Occipital lobe (tissue), 3 donors: ENCODE measurements around the gene TMEM245. TPM values are rescaled to one million over a fixed set of nuclear protein-coding genes. Genes with fewer than 3 reads are reported as not detected.
"Not testable (repeated sequence)": the region's sequence is repeated elsewhere in the genome, so short reads cannot be mapped to it uniquely, and the experiment has no call there.

ENCODE experiments used
- DNase-seq: peaks from one replicate; lab custom pipeline; 2025; lab: John Stamatoyannopoulos, UW
- small RNA-seq: library from RNA; depleted of rRNA; stranded (forward); fragments of <200 nt; gene quantifications from one replicate; pipeline ENCODE3, GENCODE V24; 2014
- total RNA-seq: library from RNA; depleted of rRNA; stranded (reverse); fragments of >200 nt; gene quantifications from one replicate; pipeline ENCODE4 v1.2.3, GENCODE V29; 2014

The TMEM245 gene
- total RNA-seq, 1 donor from 2014 or later = 85.0 TPM

DNA sequence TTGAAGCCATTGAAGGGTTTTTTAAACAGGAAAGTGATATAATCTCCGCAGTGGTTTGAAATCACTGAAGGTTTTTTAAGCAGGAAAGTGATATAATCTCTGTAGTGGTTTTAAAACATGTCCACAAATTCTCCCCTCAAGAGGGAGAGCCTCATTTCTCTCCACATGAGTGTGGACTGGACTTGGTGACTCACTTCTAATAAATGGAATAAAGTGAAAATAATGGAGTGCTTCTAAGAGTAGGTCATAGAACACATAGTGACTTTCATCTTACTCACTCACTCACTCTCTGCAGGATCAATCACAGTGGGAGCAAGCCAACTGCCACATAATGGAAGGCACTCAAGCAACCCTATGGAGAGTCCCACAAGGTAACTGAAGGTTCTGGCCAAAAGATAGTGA lies 118.5 kb downstream of the TMEM245 start:
- DNase-seq = no peak

DNA sequence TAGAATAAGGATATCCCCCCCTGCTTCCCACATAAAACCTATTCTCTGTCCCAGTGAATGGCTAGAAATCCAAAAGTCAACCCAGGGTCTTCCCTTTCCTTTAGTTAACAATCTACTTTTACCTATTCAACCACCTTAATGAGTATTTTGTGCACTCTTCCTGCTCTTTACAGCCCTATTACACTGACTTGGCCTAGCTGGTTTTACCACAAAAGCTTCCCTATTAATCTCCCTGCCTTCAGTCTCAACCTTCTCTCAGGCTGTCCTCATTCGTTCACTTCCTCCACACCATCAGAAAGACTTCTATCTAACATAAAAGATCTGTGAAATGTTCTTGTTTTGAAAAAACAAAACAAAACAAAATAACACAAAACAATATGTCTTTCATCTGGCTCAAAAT lies 122.6 kb downstream of the TMEM245 start:
- DNase-seq = no peak

DNA sequence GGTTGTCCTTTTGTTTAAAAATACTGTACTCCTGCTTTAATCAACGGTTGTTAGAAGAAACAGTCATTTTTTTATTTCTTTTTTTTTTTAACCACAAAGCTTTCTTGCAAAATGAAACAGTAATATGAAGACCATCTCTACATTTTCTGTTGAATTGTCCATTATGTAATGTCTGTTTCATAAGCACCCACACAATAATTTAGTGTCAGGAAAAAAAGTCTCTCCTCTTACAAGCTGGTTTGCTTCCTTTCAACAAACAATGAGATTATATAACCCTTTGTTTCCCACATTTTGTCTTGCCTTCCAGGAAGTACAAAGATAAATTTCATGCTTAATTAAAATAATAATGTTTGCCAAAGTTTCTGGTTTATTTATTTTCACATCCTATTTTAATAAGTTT lies 123.1 kb downstream of the TMEM245 start:
- DNase-seq = no peak

DNA sequence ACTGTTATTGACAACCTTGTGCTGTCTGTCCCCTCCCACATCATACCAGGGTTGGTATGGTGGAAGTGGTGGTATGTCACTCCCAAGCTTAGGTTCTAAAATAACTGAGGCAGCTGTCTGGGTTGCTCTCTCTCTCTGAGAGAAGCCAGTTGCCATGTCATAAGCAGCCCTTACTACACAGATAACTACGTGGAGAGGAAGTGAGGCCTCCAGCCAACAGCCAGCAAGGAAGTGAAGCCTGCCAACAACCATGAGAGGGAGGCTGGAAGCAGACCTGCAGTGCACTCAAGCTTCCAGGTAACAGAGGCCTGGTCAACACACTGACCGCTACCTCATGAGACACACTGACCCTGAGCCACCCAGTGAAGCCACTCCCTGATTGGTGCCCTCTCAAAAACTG lies 125.1 kb downstream of the TMEM245 start:
- no peak for DNase-seq

DNA sequence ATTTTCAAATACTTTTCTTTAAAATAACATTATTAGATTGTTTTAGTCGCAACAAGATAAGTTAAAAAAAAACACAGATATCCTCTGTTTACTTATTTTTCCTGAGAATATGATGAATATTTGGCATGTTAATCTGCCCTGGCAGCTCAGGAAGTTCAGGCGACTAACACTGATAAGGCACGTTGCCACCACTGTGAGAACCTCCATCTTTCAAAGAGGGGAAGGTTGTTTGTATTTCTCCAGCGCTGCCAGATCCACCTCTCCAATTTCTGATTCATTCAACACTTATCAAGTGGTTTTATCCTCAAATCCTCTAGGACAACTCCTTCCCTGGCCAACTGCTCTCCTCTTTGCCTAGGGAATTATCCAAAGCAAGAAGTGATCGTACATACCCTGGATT lies 128.3 kb downstream of the TMEM245 start:
- no peak for DNase-seq

DNA sequence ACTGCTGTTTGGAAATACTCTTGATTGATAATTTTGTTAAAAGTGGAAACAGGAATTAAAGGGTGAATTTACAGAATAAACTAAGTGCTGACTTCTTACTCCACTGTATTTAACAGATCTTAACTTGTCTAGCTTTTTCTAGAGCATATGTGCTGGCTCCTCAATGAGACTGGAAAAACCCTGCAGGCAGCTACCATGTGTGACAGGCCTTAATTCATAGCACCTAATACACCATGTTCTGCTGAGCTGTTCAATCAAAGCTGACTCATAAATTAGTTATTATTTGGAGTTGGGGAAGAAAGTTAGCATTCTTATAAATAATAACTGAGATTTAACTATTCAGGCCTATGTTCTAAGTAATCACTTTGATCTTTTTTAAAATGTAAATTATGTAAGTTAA lies 135.9 kb downstream of the TMEM245 start:
- no peak for DNase-seq

DNA sequence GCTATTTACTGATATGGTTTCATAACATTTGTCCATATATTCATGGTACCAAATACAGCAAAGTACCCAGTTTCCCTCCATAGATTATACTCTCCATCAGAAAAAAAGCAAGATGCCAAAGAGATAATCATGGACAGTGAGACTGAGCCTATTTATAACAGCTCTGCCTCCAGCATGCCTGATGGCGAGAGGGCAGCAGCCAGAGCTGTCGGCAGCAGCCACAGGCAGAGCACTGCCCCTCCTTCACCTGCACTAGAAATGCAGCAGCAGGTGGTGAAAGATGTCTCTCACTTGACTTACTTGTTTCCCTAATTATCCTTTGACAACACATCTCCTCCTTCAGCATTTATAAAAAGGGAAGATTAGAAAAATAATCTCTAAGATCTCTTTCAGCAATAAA lies 138.9 kb downstream of the TMEM245 start:
- DNase-seq = no peak

DNA sequence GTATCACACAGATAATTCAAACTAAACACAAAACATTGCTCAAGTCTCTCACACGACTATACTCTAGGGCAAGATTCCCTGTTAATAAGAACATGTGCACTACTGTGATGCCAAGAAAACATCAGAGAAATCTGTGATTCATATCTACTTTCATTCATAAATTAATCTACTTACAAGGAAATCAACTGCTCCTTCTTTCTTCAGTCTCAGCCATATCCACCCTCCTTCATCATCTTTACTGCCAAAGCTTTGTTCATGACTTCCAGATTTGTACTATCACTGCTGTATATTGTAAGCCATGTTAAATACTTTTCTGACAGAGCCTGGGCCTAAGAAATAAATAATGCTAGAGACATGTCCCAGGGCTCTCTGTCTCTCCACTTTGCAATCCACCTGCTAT lies 141.5 kb downstream of the TMEM245 start:
- no peak for DNase-seq

DNA sequence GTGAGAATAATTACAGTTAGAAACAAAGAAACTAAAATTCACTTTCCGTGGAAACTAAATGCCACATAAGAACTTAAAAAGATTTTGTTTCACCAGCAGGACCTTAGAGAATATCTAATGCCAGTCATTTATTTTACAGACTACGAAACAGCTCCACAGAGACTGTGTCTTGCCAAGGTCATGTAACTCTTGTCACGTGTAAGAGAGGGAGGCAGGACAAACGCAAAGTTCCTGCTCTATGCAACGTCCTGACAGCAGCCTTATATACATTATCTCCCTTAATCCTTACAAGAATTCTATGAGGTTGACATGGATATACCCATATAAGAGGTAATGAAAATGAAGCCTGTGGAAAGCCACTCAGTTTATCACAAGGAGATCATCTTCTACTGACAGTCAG lies 145.9 kb downstream of the TMEM245 start:
- DNase-seq = no peak

DNA sequence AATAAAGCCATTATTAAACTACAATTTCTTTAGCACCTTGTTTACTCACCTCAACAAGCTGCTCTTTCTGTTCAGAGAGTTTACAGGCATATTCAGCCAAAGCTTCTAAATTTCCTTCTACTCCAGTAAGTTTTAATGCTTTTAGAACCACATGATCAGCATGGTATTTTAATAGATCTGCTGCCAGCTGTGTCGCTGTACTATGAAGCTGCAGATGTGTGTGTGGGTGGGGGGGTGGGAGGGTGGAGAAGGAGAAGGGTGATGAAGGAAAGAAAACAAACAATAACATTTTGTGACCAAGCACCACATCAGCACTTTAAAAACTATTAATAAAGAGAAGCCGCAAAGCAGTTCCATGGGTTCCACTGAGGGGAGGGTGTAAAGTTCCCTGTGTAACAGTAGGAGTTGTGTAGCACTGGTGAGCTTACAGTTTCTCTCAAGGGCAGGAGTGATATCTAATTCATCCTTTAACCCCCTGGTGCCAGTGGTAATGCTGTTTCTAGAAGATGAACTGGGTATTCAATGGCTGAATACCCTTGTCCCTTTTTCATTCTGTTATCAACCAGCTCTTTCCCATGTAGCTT lies 147.0 kb downstream of the TMEM245 start:
- no peak for DNase-seq

DNA sequence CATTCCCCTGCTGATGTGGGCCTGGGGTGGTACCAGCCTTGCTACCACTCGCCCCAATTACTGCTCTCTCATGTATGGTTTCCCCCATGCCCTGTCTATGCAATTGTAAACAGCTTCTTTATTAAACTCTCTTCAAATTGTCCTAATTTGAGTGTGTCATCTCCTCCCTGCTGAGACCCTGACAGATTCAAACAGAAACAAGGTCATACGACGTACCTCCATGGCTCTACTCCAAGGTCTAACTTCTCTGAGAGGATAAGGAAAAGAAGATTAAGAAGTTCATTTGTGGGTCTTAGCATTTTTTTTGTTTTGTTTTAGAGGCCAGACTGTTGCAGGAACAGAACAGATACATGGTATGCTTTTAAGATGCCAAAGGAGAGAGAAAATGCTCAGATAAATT lies 147.6 kb downstream of the TMEM245 start:
- no peak for DNase-seq

DNA sequence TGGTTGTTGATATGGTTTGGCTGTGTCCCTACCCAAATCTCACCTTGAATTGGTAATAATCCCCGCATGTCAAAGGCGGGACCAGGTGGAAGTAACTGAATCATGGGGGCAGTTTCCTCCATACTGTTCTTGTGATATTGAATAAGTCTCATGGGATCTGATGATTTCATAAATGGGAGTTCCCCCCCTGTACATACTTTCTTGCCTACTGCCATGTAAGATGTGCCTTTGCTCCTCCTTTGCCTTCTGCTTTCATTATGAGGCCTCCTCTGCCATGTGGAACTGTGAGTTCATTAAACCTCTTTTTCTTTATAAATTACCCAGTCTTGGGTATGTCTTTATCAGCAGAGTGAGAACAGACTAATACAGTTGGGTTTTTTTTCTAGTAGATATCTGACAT lies 148.4 kb downstream of the TMEM245 start:
- not testable (repeated sequence) for DNase-seq

DNA sequence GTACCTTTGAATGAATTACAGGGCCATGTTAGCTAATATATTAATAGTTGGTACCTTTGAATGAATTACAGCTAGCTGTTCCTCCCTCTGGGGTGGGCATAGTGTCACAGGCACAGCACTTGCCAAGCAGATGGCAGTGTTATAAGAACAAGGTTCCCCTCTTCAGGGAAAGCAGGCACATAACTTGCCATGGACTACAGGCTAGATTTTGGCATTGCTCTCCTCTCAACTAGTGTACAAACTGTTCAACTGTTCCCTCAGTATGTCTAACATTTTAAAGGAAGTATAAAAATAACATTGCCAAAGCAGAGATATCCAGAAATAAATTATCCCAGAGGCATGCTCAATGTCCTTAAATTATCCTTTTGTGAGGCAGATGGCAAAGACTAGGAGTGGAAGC lies 151.8 kb downstream of the TMEM245 start:
- DNase-seq = peak; percentile 8

Small RNA genes within 50 kb of the gene (small RNA-seq; reads per million reads assigned to genes)
- 5.7 reads per million, percentile 90 among the genes with 10 or more reads in this experiment for gene MIR32
- gene RF00019 = not detected

Other genes starting within 250 kb of the TMEM245 start
- gene ELP1, start 185.8 kb downstream of the TMEM245 start, total RNA-seq = 52.7 TPM
- 8.9 TPM for gene ABITRAM, start 185.5 kb downstream of the TMEM245 start, total RNA-seq
- gene CTNNAL1, start 106.4 kb downstream of the TMEM245 start, total RNA-seq = 14.0 TPM
- gene FRRS1L, start 47.3 kb upstream of the TMEM245 start, total RNA-seq = 82.2 TPM
- gene EPB41L4B, start 201.1 kb upstream of the TMEM245 start, total RNA-seq = 3.7 TPM